BJ (cell line): Measurements from ENCODE around the gene MICAL3. TPM values are rescaled to one million over a fixed set of nuclear protein-coding genes. Genes with fewer than 3 reads are reported as not detected.

Experiments
- CTCF ChIA-PET: fragments of 350-600 bp; formaldehyde crosslinking; extraction: SDS; loops from one replicate; lab custom pipeline; 2021; ENCODE audit warnings: antibody characterized with exemption, inconsistent platforms; lab: Yijun Ruan, JAX
- POLR2A ChIA-PET: fragments of 300-600 bp; sonication (Branson Sonifier 250); formaldehyde crosslinking; extraction: SDS; loops from one replicate; lab custom pipeline; 2021; ENCODE audit warnings: antibody characterized with exemption; lab: Charles Lee
- DNase-seq: peaks from one replicate; pipeline ENCODE4 v3.0.0-alpha.2; 2011; ENCODE audit warnings: low read depth
- H3K27me3 ChIP-seq: 2 replicates; pipeline ENCODE4 v1.6.0; 2011; ENCODE audit warnings: low read length; ENCODE audit not compliant: control insufficient read depth, insufficient read depth
- H3K36me3 ChIP-seq: 2 replicates; pipeline ENCODE4 v1.5.1; 2011; ENCODE audit warnings: low read length; ENCODE audit not compliant: control insufficient read depth, insufficient read depth
- H3K4me3 ChIP-seq: 2 replicates; pipeline ENCODE4 v1.5.1; 2011; ENCODE audit warnings: low read depth, mild to moderate bottlenecking, control low read depth, low read length
- CTCF ChIP-seq: IDR thresholded peaks from 2 replicates; pipeline ENCODE4 v1.5.1; 2011; ENCODE audit warnings: low read depth, mild to moderate bottlenecking, control low read depth, inconsistent platforms, low read length, moderate library complexity; ENCODE audit not compliant: insufficient read depth
- polyA plus RNA-seq: library from polyadenylated mRNA; depleted of rRNA; stranded (reverse); fragments of >200 nt; gene quantifications from 2 replicates; pipeline ENCODE4 v1.2.3, GENCODE V29; 2011

The MICAL3 gene
- polyA plus RNA-seq, 1 experiment, result 16.4 TPM

- TF ChIP-seq CTCF, result no peak
- no peak for DNase-seq
- Histone ChIP-seq H3K36me3 (no peaks in the 10 kb centered on the region), H3K4me3 (no peak overlapping the region), H3K27me3 (no peaks in the 10 kb centered on the region)
- POLR2A ChIA-PET, result no interaction called here
- CTCF ChIA-PET, result interaction anchor here (1.4 to 1.8 kb wide), 2 partner anchors 10 to 17 kb away, joined by 3 to 8 read pairs; no protein-coding TSS in a partner anchor
These were observed 72.0 kb downstream of the MICAL3 start for GRCh38 chr22:17952273-17952801.

GRCh38 chr22:17951315-17951714 is 73.0 kb downstream of the MICAL3 start:
- H3K27me3 ChIP-seq, result no peaks in the 10 kb centered on the region
- DNase-seq, result no peak
- no peak overlapping the region for H3K4me3 ChIP-seq
- H3K36me3 ChIP-seq, result no peaks in the 10 kb centered on the region
- ChIA-PET POLR2A (no interaction called here), CTCF (interaction anchor here (1.8 kb wide), 1 partner anchor 9 kb away, joined by 8 read pairs; no protein-coding TSS in a partner anchor)
- TF ChIP-seq CTCF, result no peak

- no peak for TF ChIP-seq CTCF
- ChIA-PET POLR2A (no interaction called here), CTCF (no interaction called here)
- DNase-seq, result no peak
- Histone ChIP-seq H3K27me3 (no peaks in the 10 kb centered on the region), H3K36me3 (no peaks in the 10 kb centered on the region), H3K4me3 (no peak overlapping the region)
These were observed 73.6 kb downstream of the MICAL3 start for GRCh38 chr22:17950651-17951214.

- no peak for DNase-seq
- TF ChIP-seq CTCF, result no peak
- no peaks in the 10 kb centered on the region for H3K27me3 ChIP-seq
- H3K4me3 ChIP-seq, result no peak overlapping the region
- H3K36me3 ChIP-seq, result no peaks in the 10 kb centered on the region
- POLR2A ChIA-PET, result no interaction called here
- CTCF ChIA-PET, result interaction anchor here (0.7 to 1.5 kb wide), 2 partner anchors 10 to 39 kb away, joined by 3 read pairs; no protein-coding TSS in a partner anchor
These were observed 74.5 kb downstream of the MICAL3 start for GRCh38 chr22:17949642-17950473.

GRCh38 chr22:17948101-17948500 is 76.3 kb downstream of the MICAL3 start:
- DNase-seq, result no peak
- Histone ChIP-seq H3K4me3 (no peak overlapping the region), H3K36me3 (no peaks in the 10 kb centered on the region; the same call in 1 of the 2 replicates), H3K27me3 (no peaks in the 10 kb centered on the region)
- no peak for TF ChIP-seq CTCF
- CTCF ChIA-PET, result interaction anchor here (0.6 to 1.5 kb wide), 2 partner anchors 12 to 37 kb away, joined by 3 read pairs; no protein-coding TSS in a partner anchor
- POLR2A ChIA-PET, result no interaction called here
